Embryonic facial prominence (tissue), 1 donor: ENCODE results near the gene KCNAB1.
A peak's percentile ranks its signal among the peaks of the same experiment; 100 is the strongest.

Experiments used
- DNase-seq: peaks from one replicate; pipeline ENCODE4 v3.0.0-alpha.2; 2016; ENCODE audit errors: extremely low spot score

Gene KCNAB1

GRCh38 chr3:156492801-156493261 lies 372.5 kb downstream of the KCNAB1 start:
- no peak for DNase-seq

DNA sequence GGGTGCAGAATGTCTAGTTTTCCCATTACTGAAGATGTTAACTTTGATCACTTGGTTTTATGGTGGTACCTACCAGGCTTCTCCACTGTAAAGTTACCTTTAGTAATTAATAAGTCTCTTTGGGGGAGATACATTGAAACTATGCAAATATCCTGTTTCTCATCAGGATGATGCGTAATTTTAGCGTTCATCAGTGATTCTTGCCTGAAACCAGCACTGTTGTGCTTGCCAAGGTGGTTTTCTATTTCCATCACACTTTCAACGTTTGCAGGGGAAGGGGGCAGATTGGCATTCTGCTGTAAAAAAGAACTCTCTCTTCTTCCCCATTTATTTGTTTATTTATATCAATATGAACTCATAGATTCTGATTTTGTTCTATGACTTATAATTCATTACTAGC lies 373.5 kb downstream of the KCNAB1 start:
- no peak for DNase-seq

GRCh38 chr3:156495816-156496215 lies 375.4 kb downstream of the KCNAB1 start:
- DNase-seq: no peak

GRCh38 chr3:156497326-156497725 lies 376.9 kb downstream of the KCNAB1 start:
- DNase-seq: no peak

GRCh38 chr3:156498307-156498706 lies 377.9 kb downstream of the KCNAB1 start:
- DNase-seq: no peak

DNA sequence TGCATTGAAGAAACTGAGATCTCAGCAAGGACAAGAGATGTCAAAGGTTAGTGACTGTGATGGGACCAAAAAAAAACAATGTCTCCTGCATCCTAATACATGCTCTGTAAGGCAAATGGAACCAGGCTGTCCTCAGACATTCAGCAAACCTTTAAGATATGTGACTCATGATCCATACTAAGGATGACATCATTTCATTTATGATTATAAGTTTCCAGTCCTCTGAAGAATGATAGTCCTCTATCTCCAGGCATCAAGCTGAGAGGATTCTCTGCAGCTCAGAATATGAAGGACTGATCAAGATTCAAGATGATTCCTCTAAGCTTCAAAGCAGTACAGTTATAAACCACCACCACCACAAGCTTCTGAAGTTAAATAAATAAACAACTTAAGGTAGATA lies 386.9 kb downstream of the KCNAB1 start:
- DNase-seq: no peak

DNA sequence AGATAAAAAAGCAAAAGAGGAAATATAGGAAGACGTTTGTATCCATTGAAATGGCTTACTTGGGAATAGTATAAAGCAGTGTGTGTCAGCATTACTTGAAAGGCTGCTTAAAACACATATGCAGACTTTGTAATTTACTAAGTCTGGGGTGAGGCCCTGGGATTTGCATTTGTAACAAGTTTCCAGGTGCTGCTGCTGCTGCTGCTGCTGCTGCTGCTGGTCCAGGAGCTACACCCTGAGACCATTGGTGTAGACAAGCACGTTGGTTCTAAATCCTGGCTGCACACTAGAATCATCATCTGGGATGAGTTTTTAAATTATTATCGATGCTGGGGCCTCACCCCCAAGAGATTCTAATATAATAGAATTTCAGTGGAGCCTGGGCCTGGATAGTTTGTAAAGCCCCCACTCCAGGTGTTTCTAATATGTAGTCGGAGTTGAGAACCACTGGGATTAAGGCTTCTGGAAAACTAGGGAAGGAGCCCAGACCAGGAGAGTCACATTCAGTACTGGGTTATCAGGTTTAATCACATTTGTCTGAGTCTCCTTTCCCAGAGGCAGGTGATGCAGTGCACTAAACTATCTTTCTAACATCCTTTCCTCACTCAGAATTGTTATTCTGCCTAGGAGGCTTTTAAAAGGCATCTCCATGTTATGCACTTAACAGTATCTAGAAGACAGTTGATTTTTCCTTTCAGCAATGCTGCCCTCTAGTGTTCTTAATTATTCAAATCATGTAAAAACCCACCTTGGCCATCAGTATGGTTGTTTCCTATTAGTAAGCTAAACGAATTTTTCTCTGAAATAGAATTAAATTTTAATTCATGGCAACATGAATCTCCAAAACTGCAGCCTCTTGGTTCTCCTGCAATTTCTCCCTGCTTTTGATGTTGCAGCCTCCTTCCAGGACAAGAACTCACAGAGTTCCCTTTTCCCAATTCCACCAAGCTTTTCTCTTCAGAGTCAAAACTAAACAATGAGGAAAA lies 389.1 kb downstream of the KCNAB1 start:
- peak; percentile 28 for DNase-seq

- DNase-seq: no peak
Measured at GRCh38 chr3:156511987-156512677, 391.8 kb downstream of the KCNAB1 start.

DNA sequence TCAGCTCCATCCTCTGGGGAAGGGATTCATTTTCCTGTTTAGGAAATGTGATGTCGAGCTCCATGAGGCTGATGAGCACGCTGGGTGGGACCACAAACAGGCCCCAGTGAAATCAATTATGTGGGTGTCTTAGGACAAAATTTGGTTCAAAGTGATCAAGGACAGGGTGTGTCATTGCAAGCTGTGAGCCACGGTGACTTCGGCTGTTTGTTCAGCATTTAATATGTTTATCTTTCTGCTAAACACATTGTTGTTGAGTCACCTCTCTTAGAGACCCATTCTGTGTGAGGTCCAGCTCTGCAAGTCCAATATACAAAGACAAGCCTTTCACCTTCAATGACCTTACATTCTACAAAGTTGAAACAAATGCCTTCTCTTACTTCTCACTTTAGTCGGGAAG lies 393.2 kb downstream of the KCNAB1 start:
- DNase-seq: no peak

- DNase-seq: no peak
Measured at GRCh38 chr3:156516284-156516683, 395.9 kb downstream of the KCNAB1 start.

DNA sequence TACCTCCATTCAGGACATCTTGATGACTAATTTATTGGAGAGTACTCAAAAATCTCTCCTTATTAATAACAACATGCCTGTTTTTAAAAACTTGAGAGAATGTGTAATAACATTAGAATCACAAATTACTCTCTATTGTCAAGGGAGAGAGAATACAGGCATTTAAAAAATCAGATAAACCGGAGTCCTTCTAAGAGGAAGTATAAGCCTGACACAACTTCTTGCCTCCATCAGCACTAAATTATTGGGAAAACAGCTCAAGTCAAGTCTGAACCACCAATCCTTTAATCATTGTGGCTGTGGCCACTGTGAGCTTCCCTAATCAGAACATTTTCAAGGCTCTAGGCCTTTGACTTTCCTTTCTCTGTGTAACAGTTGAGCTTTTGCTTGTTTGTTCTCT lies 396.6 kb downstream of the KCNAB1 start:
- DNase-seq: no peak

DNA sequence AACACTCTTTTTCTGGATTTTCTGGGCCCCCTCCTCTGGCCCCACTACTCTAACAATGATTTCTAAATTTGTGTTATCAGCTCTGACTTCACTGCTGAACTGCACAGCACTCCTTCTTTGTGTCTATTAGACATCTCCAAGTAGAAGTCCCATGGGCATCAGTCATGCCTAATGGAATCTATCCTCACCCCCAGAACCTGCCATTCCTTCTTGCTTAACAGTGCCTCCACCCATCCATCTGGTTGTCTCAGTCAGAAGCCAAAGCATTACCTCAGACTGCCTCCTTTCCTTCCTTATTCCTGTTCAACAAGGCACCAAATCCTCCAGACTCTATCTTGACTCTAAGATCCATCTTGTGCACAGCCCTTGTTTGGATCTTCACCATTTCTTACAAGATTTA lies 398.3 kb downstream of the KCNAB1 start:
- no peak for DNase-seq

GRCh38 chr3:156519758-156520162 lies 399.4 kb downstream of the KCNAB1 start:
- no peak for DNase-seq

GRCh38 chr3:156522673-156523072 lies 402.3 kb downstream of the KCNAB1 start:
- no peak for DNase-seq

DNA sequence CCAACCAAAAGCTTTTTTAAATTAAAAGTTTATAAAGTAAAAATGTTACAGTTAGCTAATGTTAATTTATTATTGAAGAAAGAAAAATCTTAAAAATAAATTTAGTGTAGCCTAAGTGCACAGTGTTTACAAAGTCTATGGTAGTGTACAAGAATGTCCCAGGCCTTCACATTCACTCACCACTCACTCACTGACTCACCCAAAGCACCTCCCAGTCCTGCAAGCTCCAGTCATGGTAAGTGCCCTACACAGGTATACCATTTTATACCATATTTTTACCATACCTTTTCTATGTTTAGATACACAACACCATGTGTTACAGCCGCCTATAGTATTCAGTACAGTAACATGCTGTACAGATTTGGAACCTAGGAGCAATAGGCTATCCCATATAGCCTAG lies 405.4 kb downstream of the KCNAB1 start:
- DNase-seq: no peak

DNA sequence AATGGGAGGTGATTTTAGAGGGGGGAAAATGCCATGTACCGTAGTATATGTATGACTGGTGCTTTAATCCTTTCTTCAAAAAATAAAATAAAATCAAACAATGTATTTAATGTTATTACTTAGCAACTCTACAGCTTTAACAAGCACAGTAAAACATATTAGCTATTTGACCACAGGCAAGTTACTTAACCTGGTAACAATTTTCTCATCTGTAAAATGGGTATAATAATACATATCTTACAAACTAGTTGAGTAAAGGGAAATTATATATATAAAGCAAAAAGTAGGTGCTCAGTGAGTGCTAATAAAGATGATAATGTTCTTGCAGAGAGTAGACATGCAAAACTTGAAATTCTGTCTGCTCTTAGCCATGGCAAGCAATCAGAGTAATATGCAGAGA lies 406.7 kb downstream of the KCNAB1 start:
- DNase-seq: no peak

- DNase-seq: no peak
Measured at GRCh38 chr3:156530980-156531379, 410.6 kb downstream of the KCNAB1 start.

DNA sequence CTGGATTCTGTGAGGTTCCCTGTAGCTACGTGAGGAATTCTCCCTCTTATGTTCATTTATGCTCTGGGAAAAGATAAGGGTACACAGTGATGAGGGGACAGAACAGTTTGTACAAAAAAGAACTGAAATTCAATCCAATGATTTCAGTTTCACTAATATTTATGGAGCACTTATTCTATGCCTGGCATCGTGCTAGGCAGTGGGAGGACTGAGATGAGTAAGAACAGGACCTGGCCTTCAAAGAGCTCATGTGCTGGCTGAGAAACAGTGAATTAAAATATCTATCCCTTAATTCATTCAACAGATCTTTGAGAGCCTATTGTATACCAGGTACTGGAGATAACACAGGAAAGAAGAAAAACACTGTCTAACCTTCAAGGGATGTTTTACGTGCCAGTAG lies 412.4 kb downstream of the KCNAB1 start:
- DNase-seq: no peak

GRCh38 chr3:156533205-156533604 lies 412.8 kb downstream of the KCNAB1 start:
- no peak for DNase-seq

DNA sequence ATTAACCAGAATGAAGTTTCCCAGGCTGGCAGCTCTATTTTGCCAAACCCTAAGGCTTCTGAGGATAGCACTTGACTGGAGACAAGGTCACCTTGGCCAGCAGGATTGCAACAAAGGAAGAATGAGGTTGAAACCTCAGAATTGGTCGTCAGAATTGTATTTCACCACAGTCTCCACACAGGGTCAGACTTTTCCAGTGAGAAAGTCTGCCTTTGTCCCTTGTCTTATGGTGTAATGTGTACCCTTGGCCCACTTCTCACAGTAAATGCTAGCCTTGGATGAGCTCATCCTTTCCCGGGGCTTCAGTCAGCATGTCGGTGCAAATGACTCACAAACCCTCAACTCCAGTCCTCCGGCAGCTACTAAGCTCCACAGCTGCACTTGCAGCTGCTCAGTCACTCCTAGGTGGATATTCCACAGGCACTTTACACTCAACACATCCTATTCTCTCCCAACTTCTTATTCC lies 414.8 kb downstream of the KCNAB1 start:
- no peak for DNase-seq

DNA sequence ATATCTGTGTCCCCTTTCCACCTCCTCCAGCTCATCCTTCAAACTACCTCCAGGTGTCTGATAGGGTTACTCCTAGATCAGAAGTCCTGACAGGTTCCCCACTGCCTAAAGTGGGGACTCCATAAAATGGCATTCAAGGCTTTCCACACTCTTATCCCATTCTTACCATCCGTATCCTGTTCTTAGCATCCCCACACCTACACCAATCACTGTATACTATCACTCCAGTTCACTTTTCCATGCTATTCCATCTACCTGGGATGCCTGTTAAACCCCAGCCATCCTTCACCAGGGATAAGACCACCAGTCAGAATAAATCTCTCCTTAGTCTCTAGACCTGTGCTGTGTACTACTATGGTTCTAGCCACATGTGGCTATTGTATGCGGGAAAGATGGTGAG lies 415.4 kb downstream of the KCNAB1 start:
- DNase-seq: no peak

- no peak for DNase-seq
Measured at GRCh38 chr3:156536524-156537316, 416.3 kb downstream of the KCNAB1 start.
